ENCODE data around the gene BCL7B.
"Not testable (repeated sequence)": the region's sequence is repeated elsewhere in the genome, so short reads cannot be mapped to it uniquely, and the experiment has no call there.

The BCL7B gene

DNA sequence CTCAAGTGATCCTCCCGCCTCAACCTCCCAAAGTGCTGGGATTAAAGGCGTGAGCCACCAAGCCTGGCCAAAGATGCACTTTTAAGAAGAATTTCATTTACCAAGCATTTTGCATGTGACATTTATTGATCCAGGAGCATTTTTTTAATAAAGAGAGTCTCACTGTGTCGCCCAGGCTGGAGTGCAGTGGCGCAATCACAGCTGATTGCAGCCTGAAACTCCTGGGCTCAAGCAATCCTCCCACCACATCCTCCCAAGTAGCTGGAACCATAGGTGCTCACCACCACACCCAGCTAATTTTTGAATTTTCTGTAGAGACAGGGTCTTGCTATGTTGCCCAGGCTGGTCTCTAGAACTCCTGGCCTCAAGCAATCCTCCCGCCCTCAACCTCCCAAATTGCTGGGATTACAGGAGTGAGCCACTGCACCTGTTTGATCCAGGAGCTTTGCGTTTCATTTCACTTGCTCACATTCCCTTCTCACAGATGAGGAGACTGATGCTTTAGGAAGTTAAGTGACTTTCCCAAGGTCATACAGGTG lies 25.2 kb upstream of the BCL7B start:
- H3K4me3 ChIP-seq (ENCODE audit: low read length): no peak overlapping the region
- TF ChIP-seq ZNF274 (IDR thresholded peaks at IDR 0.05; ENCODE audit: low read depth, low read length): no peak

GRCh38 chr7:73581006-73581405 lies 23.5 kb upstream of the BCL7B start:
- H3K4me3 ChIP-seq (ENCODE audit: low read length): not testable (repeated sequence)

DNA sequence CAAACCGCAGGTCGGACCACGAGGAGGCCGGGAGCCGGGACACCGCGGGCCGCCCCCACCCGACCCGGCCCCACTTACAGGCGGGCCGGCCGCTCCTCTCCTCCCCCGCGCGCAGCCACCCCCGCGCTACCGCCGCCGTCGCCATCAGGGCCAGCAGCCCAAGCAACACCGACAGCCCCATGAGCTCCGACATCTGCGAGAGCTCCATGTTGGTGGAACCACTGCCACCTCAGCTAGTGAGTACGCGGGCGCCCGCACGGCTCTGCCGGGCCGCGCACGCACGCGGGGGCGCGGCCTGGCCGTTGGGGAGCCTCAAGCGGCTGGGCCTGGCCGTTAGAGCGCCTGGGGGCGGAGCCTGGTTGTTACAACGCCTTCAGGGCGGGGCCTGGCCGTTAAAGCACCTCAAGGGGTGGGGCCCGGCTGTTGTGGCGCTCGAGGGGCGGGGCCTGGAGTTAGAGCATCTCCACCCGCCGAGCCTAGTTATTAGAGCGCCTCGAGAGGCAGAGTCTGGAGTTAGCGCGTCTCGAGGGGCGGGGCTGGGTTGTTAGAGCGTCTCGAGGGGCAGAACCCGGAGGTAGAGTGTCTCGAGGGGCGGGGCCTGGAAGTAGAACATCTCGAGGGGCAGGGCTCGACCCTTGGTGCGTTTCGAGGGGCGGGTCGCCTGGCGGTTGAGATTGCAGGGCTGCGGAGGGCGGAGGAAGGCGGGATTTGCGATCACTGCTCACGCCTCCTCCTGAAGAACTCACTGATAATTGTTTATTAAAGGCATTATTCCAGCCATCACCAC lies 21.0 kb upstream of the BCL7B start, which contains the start of gene TBL2:
TBL2 (minus strand) TSS at position 238 of the 787 bp plus-strand sequence; CDS start at position 208, 30 bp downstream.
- no peak for TF ChIP-seq ZNF274 (IDR thresholded peaks at IDR 0.05; ENCODE audit: low read depth, low read length)
- peak within 1 kb of the TSS; percentile 76 for H3K4me3 ChIP-seq (ENCODE audit: low read length)

DNA sequence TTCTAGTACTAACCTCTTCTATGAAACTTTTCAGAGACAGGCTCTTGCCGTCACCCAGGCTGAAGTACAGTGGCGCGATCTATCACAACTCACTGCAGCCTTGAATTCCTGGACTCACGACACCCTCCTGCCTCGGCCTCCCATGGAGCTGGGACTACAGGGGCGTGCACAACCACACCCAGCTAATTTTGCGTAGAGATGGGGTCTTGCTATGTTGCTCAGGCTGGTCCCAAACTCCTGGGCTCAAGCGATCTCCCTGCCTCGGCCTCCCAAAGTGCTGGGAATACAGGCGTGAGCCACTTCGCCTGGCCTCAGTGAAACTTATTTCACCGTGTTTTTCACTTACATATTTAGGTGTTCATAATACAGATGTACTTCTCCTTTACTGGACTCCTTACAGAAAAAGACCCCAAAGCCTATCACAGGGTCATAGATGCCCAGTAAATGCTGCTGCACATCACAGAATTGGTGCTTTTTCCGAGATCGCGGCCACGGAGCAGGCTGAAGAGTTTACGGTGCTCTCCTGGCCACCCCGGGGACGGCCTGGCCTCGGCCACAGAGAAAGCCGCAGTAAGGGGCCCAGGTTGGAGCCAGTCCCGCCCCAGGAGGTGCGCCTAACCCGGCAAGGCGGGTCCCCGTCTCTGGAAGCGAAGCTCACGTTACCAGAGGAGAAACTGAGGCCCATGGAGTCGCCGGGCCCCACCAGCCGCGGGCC lies 20.3 kb upstream of the BCL7B start:
- TF ChIP-seq ZNF274 (IDR thresholded peaks at IDR 0.05; ENCODE audit: low read depth, low read length): no peak
- peak overlapping the region; percentile 76 for H3K4me3 ChIP-seq (ENCODE audit: low read length)

GRCh38 chr7:73573791-73574190 lies 16.3 kb upstream of the BCL7B start:
- H3K4me3 ChIP-seq (ENCODE audit: low read length): no peak overlapping the region
- no peak for TF ChIP-seq ZNF274 (IDR thresholded peaks at IDR 0.05; ENCODE audit: low read depth, low read length)

DNA sequence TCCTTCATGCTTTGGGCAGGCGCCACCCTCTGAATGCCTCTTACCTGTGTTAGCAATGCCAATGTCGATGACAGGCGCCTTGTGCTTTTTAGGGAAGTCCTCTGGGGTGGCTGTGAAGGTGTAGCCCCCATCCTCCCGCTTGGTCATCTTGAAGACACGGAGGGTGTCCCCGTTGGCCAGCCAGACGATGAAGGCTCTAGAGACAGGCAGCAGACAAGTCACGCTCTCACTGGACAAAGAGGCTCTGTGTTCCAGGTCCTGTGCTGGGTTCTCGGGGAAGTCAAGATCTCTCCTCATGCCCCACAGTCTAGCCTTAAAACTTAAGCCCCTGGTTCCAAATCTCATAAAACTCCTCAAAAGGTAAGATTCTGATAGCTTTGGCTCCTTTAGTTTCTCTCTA lies 15.8 kb upstream of the BCL7B start:
- TF ChIP-seq ZNF274 (IDR thresholded peaks at IDR 0.05; ENCODE audit: low read depth, low read length): no peak
- H3K4me3 ChIP-seq (ENCODE audit: low read length): no peak overlapping the region

DNA sequence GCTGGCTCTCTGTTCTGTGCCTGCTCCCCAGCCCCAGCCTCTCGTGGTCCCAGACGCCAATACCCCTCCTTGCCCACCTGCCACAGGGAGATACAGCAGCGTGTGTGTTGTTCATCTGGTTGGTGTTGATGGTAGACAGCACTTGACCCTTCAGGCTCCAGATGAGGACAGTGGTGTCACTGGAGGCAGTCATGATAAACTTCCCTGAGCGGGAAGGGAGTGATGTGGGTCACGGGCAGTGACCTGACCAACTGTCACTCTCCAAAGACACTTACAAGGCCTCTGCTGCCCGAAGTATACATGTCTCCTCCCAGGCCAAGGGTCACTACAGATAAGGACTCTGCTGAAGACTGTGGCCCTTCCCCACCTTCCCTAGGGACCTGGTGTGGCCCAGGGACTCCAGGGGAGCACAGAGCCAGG lies 15.3 kb upstream of the BCL7B start:
- no peak overlapping the region for H3K4me3 ChIP-seq (ENCODE audit: low read length)
- TF ChIP-seq ZNF274 (IDR thresholded peaks at IDR 0.05; ENCODE audit: low read depth, low read length): no peak

DNA sequence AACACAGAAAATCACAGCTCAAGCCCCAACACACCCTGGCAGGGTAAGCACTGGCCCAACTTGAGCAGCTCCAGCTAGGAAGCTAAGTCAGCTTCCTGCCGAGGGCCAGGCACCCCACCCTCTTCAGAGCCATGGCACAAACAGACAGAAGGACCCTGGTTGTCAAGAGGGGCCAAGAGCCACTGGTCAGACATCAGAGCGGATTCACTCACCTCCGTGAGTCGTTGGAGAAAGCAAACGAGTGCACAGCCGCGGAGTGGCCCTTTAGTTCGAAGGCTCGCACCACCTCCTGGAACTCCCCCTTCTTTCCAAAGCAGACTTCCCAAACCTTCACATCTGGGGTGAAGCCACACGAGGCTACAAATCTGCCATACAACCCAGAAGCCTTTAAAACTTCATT lies 13.5 kb upstream of the BCL7B start:
- no peak for TF ChIP-seq ZNF274 (IDR thresholded peaks at IDR 0.05; ENCODE audit: low read depth, low read length)
- no peak overlapping the region for H3K4me3 ChIP-seq (ENCODE audit: low read length)

DNA sequence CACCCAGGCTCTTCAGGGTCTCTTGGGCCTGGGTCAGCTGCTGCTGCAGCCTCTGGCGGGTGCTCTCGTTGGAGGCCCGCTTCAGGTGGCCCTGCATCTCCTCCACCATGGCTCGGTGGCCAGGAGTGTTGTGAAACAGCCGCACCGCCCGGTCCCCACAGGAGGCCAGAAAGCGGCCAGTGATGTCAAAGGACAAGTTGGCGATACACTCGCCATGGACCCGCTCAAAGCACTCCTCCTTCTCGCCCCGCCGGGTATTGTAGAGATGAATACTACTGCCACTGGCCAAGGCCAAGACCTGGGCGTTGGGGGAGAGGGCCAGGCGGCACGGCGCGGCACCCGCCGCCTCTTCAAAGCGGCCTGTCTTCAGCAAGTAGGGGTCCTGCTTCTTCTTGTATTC lies 13.0 kb upstream of the BCL7B start:
- no peak for TF ChIP-seq ZNF274 (IDR thresholded peaks at IDR 0.05; ENCODE audit: low read depth, low read length)
- H3K4me3 ChIP-seq (ENCODE audit: low read length): no peak overlapping the region

- TF ChIP-seq ZNF274 (IDR thresholded peaks at IDR 0.05; ENCODE audit: low read depth, low read length): no peak
- H3K4me3 ChIP-seq (ENCODE audit: low read length): no peak overlapping the region
Observed at GRCh38 chr7:73569042-73569608, 11.6 kb upstream of the BCL7B start.

- TF ChIP-seq ZNF274 (IDR thresholded peaks at IDR 0.05; ENCODE audit: low read depth, low read length): no peak
- no peak overlapping the region for H3K4me3 ChIP-seq (ENCODE audit: low read length)
Observed at GRCh38 chr7:73567846-73568685, 10.6 kb upstream of the BCL7B start.

GRCh38 chr7:73567140-73567539 lies 9.7 kb upstream of the BCL7B start:
- no peak overlapping the region for H3K4me3 ChIP-seq (ENCODE audit: low read length)
- TF ChIP-seq ZNF274 (IDR thresholded peaks at IDR 0.05; ENCODE audit: low read depth, low read length): no peak

DNA sequence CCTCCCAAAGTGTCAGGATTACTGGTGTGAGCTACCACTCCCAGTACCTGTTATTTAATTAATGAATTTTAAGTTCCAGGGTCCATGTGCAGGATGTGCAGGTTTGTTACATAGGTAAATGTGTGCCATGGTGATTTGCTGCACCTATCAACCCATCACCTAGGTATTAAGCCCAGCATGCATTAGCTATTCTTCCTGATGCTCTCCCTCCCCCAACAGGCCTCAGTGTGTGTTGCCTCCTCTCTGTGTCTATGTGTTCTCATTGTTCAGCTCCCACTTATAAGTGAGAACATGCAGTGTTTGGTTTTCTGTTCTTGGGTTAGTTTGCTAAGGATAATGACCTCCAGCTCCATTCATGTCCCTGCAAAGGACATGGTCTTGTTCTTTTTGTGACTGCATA lies 8.9 kb upstream of the BCL7B start:
- H3K4me3 ChIP-seq (ENCODE audit: low read length): not testable (repeated sequence)
